GM18519 (cell line): Measurements from ENCODE around the gene MADD.
"Not testable (repeated sequence)": the region's sequence is repeated elsewhere in the genome, so short reads cannot be mapped to it uniquely, and the experiment has no call there.

Experiments used
- ATAC-seq: cut with Tn5 transposase; IDR thresholded peaks from one replicate; pipeline ENCODE4 v1.9.1; 2021; ENCODE audit warnings: mild to moderate bottlenecking, moderate library complexity; ENCODE audit not compliant: unreplicated experiment, low FRiP score

Gene MADD

DNA sequence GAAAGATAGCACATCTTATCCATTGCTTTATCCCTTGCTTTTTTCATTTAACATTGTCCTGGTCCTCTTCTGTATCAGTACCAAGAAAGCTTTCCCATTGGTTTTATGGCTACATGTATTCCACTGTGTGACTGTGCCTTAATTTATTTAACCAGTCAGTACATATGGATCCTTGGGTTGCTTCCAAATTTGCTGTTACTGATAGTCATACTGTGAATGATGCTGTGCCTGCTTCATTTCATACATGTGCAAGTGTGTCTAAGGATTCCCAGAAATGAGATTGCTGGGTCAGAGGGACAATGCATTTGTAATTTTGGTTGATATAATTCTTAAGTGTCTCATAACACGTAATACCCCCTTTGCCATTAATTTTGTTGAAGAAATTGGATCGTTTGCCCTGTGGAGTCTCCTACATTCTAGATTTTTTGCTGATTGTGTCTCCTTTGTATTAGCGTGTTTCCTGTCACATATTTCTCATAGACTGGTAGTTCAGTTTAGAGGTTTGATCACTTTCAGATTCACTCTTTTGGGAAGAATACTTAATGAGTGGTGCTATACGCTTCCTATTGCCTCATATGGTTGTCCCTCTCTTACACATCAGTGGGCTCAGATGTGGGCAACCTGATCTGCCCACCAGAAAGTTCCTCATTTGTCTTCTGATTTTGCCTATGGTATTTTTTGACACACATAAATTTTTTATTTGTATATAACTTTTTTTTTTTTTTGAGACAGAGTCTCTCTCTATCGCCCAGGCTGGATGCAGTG is 47.3 kb downstream of the MADD start:
- no peak for ATAC-seq

DNA sequence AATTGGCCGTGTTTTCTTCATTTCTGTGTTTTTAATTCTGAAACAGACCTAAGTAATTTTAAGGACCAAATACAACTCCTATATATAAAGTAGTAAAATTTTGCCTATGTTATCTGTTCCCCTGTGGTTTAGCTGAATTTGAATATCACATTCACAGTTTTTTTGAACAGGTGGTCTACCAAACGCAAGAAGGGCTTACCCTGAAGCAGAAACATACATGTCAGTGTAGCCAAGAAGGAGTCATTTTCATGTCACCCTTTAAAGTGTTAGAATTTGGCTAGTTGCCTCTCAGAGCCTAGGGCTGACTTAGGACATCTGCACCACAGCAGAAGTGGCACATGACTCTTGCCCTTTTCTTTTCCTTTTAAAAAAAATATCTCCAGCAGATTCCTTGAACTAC is 48.2 kb downstream of the MADD start:
- ATAC-seq: no peak

DNA sequence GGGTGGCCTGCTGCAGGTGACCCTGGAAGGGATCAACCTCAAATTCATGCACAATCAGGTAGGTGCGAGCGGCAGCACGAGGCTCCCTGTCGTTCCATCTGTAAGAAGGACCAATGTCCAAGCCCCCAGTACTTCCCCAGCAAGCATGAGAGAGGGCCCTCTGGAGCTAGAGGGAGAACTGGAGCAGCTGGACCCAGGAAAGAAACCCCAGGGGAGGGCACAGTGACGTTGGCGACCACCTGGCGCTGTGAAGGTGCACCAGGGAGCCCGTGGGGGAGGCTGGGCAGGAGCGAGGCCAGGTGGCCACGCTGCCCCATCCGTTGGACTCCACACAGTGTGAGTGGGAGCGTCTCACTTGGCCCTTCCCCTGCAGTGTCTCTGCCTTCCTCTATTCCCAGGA is 54.6 kb downstream of the MADD start:
- ATAC-seq: no peak

DNA sequence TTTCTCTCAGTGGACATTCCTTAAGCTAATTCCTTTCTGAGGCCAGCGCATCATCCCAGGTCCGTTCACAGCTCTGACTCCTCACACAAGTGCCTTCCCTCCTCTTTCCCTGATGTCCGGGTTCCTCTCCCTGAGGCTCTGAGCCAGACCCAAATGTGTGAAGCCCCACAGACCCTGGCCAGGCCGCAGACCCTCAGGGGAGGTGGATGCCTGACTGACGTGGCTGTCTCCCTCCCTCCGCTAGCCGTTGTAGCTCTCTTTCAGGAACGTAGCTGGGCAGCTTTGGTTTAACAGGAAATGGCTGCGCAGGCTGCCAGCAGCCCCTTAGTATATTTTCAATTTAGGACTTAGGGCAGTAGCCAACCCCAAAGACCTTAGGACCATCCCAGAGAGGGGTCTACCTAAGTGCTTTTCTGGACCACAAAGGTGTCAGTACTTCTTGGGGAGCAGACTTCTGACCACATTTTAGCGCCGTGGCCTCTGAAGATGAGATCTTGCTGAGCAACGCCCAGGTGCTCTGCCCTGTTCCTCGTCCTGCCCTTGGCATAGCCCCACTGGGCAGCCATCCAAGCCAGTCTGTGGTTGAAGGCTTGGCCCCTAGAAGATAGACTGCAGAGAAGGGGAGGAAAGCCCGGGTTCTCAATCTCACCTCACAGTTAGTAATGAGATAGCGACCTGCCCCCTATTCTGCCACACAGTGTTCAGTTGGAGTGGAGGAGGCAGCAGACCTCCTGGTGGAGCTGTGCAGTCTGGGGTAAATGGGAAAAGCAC is 55.5 kb downstream of the MADD start:
- no peak for ATAC-seq

DNA sequence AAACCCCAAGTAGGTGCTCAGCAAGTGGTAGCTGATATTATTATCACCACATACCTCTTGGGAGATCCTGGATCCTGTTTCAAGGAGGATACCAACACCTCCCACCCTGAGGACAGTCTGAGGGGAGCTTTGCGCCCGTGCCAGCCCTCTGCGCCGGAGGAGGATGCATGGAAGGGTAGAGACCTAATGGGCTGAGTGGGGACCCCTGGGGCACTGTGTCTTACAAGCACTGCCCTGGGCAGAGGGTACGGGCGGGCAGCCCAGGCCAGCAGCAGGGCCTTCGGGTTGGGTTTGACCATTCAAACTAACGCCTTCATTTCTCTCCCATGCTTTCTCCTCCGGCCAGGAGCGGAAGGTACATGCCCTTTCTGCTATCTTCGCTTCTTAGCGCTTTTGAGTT is 56.3 kb downstream of the MADD start:
- ATAC-seq: no peak

DNA sequence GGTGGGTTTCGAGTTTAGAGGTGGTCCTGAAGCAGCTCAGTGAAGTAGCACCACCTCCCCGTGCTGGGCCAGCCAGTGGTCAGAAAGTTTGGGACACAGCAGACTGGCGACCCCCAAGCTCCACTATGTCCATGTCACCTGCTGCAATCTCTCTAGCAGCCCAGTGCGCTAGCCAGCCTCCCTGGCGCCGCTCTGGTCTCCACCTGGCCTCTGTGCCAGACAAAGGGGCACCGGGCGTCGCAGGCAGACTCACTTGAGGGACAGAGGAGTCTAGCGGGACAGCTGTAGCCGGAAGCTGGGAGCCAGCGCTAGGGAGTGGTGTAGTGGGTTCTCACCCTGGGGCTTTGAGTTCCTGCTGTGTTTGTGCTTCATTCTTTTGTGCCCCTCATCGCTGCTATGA is 57.1 kb downstream of the MADD start:
- ATAC-seq: no peak

- ATAC-seq: no peak
Observed at GRCh38 chr11:47327949-47328348, 58.0 kb downstream of the MADD start.

DNA sequence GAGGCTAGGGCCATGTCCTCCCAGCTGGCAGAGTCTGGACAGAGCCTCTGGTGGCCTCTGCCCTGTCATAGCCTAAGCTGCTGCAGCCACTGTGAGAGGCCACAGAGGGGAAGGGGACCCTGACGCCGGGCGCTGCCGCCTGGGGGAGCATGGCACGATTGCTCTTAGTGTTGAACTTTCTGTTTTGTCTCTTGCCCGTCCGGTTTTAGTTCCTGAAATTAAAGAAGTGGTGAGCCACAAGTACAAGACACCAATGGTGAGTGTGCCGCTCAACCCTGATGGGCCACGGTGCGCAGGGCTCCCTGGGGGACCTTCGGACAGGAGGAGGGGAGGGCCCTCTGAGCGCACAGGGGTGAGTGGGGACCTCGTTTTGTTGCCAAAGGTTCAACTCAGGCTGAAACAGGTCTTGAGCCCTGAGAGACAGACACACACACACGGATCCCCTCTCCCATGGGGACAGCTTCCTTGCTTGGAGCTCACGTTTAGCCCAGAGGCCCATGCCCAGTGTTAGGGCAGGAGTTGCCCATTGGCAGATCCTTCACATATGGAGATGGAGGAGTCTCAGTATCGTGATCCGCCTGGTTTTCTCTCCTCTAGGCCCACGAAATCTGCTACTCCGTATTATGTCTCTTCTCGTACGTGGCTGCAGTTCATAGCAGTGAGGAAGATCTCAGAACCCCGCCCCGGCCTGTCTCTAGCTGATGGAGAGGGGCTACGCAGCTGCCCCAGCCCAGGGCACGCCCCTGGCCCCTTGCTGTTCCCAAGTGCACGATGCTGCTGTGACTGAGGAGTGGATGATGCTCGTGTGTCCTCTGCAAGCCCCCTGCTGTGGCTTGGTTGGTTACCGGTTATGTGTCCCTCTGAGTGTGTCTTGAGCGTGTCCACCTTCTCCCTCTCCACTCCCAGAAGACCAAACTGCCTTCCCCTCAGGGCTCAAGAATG is 58.8 kb downstream of the MADD start:
- ATAC-seq: no peak

DNA sequence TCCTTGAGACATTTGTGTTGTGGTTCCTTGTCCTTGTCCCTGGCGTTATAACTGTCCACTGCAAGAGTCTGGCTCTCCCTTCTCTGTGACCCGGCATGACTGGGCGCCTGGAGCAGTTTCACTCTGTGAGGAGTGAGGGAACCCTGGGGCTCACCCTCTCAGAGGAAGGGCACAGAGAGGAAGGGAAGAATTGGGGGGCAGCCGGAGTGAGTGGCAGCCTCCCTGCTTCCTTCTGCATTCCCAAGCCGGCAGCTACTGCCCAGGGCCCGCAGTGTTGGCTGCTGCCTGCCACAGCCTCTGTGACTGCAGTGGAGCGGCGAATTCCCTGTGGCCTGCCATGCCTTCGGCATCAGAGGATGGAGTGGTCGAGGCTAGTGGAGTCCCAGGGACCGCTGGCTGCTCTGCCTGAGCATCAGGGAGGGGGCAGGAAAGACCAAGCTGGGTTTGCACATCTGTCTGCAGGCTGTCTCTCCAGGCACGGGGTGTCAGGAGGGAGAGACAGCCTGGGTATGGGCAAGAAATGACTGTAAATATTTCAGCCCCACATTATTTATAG is 59.6 kb downstream of the MADD start:
- no peak for ATAC-seq

GRCh38 chr11:47329987-47330931 is 60.3 kb downstream of the MADD start:
- ATAC-seq: no peak

DNA sequence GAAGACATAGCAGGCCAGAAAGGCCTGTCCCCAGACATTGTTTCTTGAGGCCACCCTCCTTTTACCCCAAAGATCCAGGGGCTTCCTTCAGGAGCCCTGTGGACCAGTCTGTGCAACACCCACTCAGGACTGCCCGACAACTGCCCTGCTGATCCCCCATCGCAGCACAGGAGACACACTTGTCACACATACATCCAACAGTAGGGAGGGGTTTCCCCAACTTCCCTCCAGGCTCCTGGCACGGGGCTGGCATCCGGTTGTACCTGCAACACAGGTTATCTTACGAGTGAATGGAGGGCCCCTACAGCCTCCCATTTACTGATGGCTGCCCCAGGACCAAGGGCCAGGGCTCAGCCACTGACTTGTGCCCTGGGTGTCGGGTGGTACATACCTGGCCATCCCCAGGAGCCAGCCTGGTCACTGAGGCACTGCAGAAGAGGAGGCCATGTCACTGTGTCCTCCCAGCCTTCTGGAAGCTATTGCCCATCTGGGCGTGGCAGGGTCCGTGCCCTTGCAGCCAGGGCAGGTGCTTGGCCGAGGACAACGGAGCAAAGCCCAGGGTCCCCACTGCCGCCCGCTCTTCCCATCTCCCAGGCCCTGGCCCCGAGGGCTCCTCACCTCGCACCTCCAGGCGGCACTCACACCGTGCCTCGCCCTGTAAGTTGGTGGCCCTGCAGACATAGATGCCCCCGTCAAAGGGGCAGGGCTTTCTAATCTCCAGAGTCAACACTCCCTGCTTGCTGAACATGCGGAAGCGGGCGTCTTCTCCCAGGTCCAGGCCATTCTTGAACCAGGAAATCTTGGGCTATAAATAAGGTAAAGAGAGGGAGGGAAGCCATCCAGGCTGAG is 61.7 kb downstream of the MADD start:
- ATAC-seq: no peak

DNA sequence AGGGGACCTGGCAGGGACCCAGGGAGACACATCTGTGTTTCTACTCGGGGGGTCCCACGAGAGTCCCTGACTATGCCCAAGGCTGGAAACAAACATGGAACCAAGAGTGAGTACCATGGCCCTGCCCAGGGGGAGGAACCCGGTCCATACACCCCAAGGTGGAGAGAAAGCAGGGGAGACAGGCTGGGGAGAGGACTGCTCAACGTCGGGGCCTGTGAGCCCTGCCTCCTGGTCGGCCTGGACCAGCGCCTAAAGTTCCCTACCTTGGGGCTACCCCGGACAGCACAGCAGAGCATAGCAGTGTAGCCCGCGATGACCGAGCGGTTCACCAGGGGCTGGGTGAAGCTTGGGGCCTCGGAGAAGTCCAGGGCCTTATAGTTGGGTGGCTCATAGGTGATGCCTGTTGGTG is 62.4 kb downstream of the MADD start:
- no peak for ATAC-seq

- ATAC-seq: no peak
Observed at GRCh38 chr11:47332791-47333525, 63.0 kb downstream of the MADD start.

DNA sequence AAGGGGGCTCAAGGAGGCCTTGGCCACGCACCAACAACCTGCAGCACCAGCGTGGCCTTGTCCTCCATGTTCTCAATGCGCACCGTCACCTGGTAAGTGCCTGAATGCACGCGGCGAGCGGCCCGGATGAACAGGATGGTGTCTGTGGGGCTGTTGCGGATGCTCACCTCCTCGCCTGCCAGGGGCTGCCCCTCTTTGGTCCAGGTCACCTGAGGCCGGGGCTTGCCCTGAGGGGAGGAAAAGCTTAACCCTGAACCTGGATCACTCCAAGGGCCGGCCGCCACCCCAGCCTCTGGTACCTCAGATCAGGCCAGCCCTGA is 63.6 kb downstream of the MADD start:
- ATAC-seq: no peak

DNA sequence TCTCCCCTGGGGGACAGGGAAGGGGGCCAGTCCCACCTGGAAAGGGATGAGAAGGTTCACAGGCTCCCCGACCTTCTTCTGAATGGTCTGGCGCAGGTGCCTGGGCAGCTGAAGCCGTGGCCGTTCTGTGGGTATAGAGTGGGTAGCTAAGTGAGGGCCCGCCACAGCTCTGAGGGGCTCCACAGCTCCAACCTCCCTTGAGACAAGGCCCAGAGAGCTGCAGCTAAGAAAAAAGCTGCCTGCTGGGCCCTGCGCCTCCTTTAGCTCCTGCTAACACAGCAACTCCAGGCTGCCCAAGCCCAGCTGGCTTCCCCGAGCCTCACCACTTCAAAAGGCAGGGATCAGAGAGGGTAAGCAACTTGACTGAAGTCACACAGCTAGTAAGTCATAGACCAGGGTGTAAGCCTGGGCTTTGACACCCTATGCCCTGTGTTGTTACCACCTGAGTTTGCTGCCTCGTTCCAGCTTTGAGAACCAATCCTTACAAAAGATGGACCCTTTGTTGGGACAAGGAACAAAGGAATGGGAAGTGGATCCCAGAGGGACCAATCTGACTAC is 64.0 kb downstream of the MADD start:
- ATAC-seq: no peak

- not testable (repeated sequence) for ATAC-seq
Observed at GRCh38 chr11:47334699-47335411, 64.9 kb downstream of the MADD start.

DNA sequence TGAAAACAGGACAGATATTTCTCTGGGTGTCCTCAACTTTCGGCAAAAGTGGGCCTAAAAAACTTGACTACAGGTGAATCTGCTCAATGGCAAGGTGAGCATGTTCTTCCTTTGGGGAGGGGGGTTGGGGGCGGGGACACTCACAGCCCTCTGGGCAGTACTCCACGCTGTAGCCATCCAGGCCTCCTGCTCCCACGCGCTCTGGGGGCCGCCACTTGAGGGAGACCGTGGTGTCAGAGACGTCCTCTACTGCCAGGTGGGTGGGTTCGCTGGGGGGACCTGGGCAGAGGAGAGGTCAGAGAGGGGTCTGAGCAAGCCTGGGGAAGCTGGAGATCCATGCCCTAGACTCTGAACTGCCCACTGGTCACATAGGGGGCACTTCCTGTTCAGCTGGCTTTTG is 65.8 kb downstream of the MADD start:
- ATAC-seq: no peak
